WTC11 (cell line): Measurements from ENCODE around the gene BMP2. TPM values are rescaled to one million over a fixed set of nuclear protein-coding genes. Genes with fewer than 3 reads are reported as not detected.
A peak's percentile ranks its signal among the peaks of the same experiment; 100 is the strongest.

Experiments used
- ATAC-seq: fragments of 200-7000 bp; cut with Tn5 transposase; 2 replicates; pipeline ENCODE4 v1.10.0; 2021; ENCODE audit warnings: mild to moderate bottlenecking, moderate library complexity
- CTCF ChIA-PET: fragments of 300-600 bp; sonication (Branson Sonifier 250); formaldehyde crosslinking; loops from one replicate; lab custom pipeline; 2021; ENCODE audit warnings: antibody characterized with exemption; lab: Charles Lee
- POLR2A ChIA-PET: fragments of 350-600 bp; sonication (Branson Sonifier 250); formaldehyde crosslinking; loops from one replicate; lab custom pipeline; 2021; ENCODE audit warnings: antibody characterized with exemption; lab: Charles Lee
- DNase-seq: peaks from one replicate; pipeline ENCODE4 v3.0.0; 2021; ENCODE audit warnings: low spot score
- H3K27ac Mint-ChIP-seq: 2 replicates; pipeline ENCODE4 v1.8.0; 2021; ENCODE audit warnings: mixed read lengths
- H3K27me3 Mint-ChIP-seq: 2 replicates; pipeline ENCODE4 v1.8.0; 2021; ENCODE audit warnings: low read depth, mild to moderate bottlenecking, moderate library complexity, mixed read lengths
- H3K36me3 Mint-ChIP-seq: 2 replicates; pipeline ENCODE4 v1.8.0; 2021; ENCODE audit warnings: mixed read lengths
- H3K4me1 Mint-ChIP-seq: 2 replicates; pipeline ENCODE4 v1.8.0; 2022; ENCODE audit warnings: mixed read lengths
- H3K4me3 Mint-ChIP-seq: 2 replicates; pipeline ENCODE4 v1.8.0; 2021; ENCODE audit warnings: mild to moderate bottlenecking, moderate library complexity, mixed read lengths
- H3K9me3 Mint-ChIP-seq: 2 replicates; pipeline ENCODE4 v1.8.0; 2021; ENCODE audit warnings: mixed read lengths
- E2F4 ChIP-seq: sonication (generic); formaldehyde crosslinking; IDR thresholded peaks from 2 replicates; pipeline ENCODE4 v1.8.1; 2022; ENCODE audit warnings: low read depth, mild to moderate bottlenecking, moderate library complexity, missing genetic modification reagents, borderline replicate concordance
- OVOL2 ChIP-seq: fragments of 250-450 bp; sonication (Bioruptor Pico); IDR thresholded peaks from 2 replicates; pipeline ENCODE4 v1.9.0; 2021; ENCODE audit warnings: mild to moderate bottlenecking, borderline replicate concordance
- STAT6 ChIP-seq: sonication (generic); formaldehyde crosslinking; conservative IDR thresholded peaks from 2 replicates; pipeline ENCODE4 v1.8.1; 2023; ENCODE audit warnings: mild to moderate bottlenecking, low read depth, missing genetic modification reagents, moderate library complexity
- TEAD1 ChIP-seq: sonication (generic); formaldehyde crosslinking; IDR thresholded peaks from 2 replicates; pipeline ENCODE4 v1.8.0; 2022; ENCODE audit warnings: mild to moderate bottlenecking, missing genetic modification reagents
- ZNF532 ChIP-seq: fragments of 250-450 bp; sonication (Bioruptor Pico); IDR thresholded peaks from 2 replicates; pipeline ENCODE4 v1.9.0; 2021; ENCODE audit warnings: mild to moderate bottlenecking, borderline replicate concordance
- ZSCAN18 ChIP-seq: fragments of 250-450 bp; sonication (Bioruptor Pico); IDR thresholded peaks from 2 replicates; pipeline ENCODE4 v2.1.2; 2022; ENCODE audit warnings: mild to moderate bottlenecking, moderate library complexity
- total RNA-seq: library from RNA; stranded (reverse); gene quantifications from 3 replicates; pipeline ENCODE4 v1.2.3, GENCODE V29; 2021
- TF ChIP-seq, protein P1 (sequence below): fragments of 250-450 bp; sonication (Bioruptor Pico); conservative IDR thresholded peaks from 2 replicates; pipeline ENCODE4 v1.9.0; 2021; ENCODE audit warnings: mild to moderate bottlenecking
- TF ChIP-seq, protein P2 (sequence below): fragments of 250-450 bp; sonication (Bioruptor Pico); IDR thresholded peaks from 2 replicates; pipeline ENCODE4 v1.9.0; 2021; ENCODE audit warnings: mild to moderate bottlenecking

The BMP2 gene
- total RNA-seq, 1 experiment from 2014 or later: 1.3 TPM

DNA sequence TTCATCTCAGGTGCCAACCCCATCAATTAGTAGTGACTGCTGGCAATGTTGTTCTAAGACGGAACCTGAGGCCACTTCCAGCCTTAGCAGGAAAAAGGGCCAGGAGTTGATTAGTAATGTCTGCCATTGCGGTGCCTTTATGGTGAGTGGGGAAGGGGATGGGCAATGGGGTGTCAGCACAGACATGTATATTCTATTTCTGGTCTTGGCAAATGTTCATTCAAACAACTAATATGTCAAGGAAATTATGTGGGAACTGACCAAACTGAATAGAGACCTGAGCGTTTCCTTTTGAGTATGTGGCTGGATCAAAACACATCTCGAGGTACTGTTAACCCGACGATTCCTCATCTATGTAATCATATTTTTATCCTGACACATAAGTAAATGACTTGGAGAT, 34.6 kb upstream of the BMP2 start (continued):
- no peak for TF ChIP-seq ZSCAN18 (CRISPR knock-in tag)
- TF ChIP-seq, protein P1, sequence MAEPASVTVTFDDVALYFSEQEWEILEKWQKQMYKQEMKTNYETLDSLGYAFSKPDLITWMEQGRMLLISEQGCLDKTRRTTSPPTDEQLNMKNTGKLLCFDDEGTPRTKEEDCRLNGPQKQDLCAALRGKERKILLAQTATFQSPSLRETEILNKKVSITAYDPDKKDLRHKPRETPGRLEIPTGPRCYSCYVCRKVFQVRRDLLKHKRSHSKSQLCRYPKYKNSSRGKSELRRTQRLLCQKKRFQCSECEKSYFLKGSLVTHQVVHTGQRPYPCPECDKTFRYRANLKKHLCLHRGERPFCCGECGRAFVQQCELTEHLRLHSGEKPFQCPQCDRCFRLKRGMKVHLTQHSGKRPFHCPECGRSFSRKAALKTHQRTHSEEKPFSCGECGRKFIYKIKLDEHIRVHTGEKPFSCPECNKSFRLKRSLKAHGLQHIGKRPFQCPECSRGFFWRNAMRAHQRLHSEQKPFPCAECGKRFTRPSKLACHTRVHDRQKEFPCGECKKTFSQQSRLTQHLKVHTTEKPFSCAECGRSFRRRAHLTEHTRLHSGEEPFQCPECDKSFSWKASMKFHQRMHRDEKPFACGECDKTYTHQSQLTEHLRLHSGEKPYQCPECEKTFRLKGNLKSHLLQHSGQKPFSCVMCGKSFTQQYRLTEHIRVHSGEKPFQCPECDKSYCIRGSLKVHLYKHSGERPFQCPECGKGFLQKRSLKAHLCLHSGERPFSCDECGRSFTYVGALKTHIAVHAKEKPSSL (CRISPR knock-in tag): no peak
- TF ChIP-seq, all 79 proteins: peak for 0

DNA sequence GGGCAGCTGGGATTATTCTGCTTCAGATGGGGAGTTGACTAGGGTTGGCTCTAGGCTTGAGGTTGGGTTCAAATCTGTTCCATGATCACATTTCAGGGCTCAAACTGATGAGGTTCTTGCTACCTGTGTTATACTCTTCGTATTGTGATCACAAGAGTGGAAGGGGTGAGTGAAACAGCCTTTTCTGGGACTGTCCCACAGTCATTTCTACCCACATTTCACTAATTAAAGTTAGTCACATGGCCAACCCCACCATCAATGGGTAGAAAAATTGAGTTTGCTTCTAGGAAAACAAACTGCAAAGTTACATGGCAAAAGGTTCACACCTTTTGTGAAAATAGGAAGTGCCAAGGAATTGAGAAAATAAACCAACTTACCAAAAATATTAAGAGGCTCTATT, 33.5 kb upstream of the BMP2 start:
- ChIA-PET CTCF (no interaction called here), POLR2A (no interaction called here)

DNA sequence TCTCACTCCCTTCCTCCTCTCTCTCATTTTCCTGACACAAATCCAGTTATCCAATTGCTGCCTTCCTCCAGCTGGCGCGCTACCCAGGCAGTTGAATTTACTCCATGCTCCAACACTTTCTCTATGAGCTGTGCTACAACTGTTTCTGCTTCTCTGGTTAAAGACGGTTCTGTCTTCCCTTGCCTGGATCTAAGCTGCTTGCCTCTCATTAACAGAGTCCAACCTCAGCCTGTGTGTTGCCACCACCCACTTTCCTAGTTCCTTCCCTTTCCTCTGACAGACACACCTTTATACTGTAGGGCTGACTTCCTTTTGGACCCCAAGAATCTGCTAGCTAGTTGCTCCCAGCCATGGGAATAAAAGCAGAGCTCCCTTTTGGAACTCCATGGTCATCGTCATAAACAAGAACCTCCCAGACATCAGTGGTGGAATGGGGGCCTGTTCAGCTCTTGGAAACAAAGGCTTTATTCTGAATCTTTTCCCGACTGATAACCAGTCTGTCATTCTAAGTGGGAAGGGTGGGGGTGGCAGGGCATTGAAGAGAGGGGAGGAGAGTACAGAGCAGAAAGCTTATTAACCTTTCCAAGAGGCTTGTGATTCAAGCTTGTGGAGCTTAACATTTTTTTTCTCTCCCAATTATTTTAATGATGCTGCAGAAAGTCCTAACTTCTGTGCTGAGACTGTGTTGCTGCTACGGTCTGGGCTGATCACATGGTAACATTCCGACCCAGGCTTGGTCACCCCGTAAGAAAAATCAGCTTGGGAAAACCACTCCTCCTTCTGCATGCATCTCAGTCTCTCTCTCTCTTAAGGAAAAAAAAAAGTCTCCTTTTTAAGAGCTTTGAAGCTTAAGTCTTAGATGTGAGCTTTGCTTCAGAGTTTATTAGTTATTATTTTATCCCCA, 31.3 kb upstream of the BMP2 start:
- ChIA-PET CTCF (interaction anchor here (1.0 to 1.5 kb wide), 3 partner anchors 34 to 354 kb away, joined by 3 to 5 read pairs (median 4); no protein-coding TSS in a partner anchor), POLR2A (no interaction called here)
- H3K4me1 Mint-ChIP-seq: peaks cover 16% of the 10 kb centered on the region
- ATAC-seq: peak; percentile 90
- H3K36me3 Mint-ChIP-seq: peaks cover 4% of the 10 kb centered on the region; the same call in 1 of the 2 replicates
- TF ChIP-seq STAT6 (CRISPR knock-in tag): no peak
- no peak for TF ChIP-seq TEAD1 (CRISPR knock-in tag)
- TF ChIP-seq, protein P2, sequence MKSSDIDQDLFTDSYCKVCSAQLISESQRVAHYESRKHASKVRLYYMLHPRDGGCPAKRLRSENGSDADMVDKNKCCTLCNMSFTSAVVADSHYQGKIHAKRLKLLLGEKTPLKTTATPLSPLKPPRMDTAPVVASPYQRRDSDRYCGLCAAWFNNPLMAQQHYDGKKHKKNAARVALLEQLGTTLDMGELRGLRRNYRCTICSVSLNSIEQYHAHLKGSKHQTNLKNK (CRISPR knock-in tag): no peak
- no peak overlapping the region for H3K4me3 Mint-ChIP-seq
- DNase-seq: no peak
- H3K9me3 Mint-ChIP-seq: peaks cover 19% of the 10 kb centered on the region
- H3K27ac Mint-ChIP-seq: no peak overlapping the region
- no peaks in the 10 kb centered on the region for H3K27me3 Mint-ChIP-seq

More for the DNA sequence above, 33.5 kb upstream of the BMP2 start:
- H3K4me3 Mint-ChIP-seq: no peak overlapping the region
- H3K9me3 Mint-ChIP-seq: peaks cover 19% of the 10 kb centered on the region
- TF ChIP-seq E2F4 (CRISPR knock-in tag) (no peak), OVOL2 (CRISPR knock-in tag) (no peak), ZNF532 (no peak)
- H3K4me1 Mint-ChIP-seq: peaks cover 12% of the 10 kb centered on the region
- DNase-seq (no peak), ATAC-seq (no peak)
- peaks cover 4% of the 10 kb centered on the region; the same call in 1 of the 2 replicates for H3K36me3 Mint-ChIP-seq
- no peak overlapping the region for H3K27ac Mint-ChIP-seq
- no peaks in the 10 kb centered on the region for H3K27me3 Mint-ChIP-seq
